Subcutaneous adipose tissue (tissue), 4 donors: ENCODE measurements around the gene MT1M. TPM values are rescaled to one million over a fixed set of nuclear protein-coding genes. Genes with fewer than 3 reads are reported as not detected.

Source experiments
- CTCF ChIP-seq: fragments of 450-650 bp; IDR thresholded peaks from one replicate; pipeline ENCODE4 v1.5.1; 2016; ENCODE audit warnings: low read depth, mild to moderate bottlenecking, control low read depth, antibody characterized with exemption, moderate library complexity
- total RNA-seq, 4 donors: library from RNA; depleted of rRNA; stranded (reverse); fragments of >200 nt; gene quantifications; one replicate each; pipeline ENCODE4 v1.1.0, GENCODE V29; 2016

Gene MT1M
- total RNA-seq, 4 donors from 2014 or later: 15.1 to 485 (median 52.6) TPM

GRCh38 chr16:56617212-56618085 is 15.0 kb upstream of the MT1M start:
- no peak for TF ChIP-seq CTCF

- TF ChIP-seq CTCF: no peak
Observed at GRCh38 chr16:56618138-56618537, 14.3 kb upstream of the MT1M start.

- TF ChIP-seq CTCF: no peak
Observed at GRCh38 chr16:56620339-56620897, 12.0 kb upstream of the MT1M start.

GRCh38 chr16:56623637-56624036 is 8.8 kb upstream of the MT1M start:
- TF ChIP-seq CTCF: no peak

- no peak for TF ChIP-seq CTCF
Observed at GRCh38 chr16:56625140-56625942, 7.1 kb upstream of the MT1M start, which contains the start of gene MT1E. Gene MT1E, plus strand, starts transcription at chr16:56625781. Its CDS starts 71 bp downstream, at chr16:56625852.

GRCh38 chr16:56625943-56626654 is 6.4 kb upstream of the MT1M start:
- no peak for TF ChIP-seq CTCF
